ENCODE results near the gene RGS12. TPM values are rescaled to one million over a fixed set of nuclear protein-coding genes. Genes with fewer than 3 reads are reported as not detected.

Gene RGS12, protein sequence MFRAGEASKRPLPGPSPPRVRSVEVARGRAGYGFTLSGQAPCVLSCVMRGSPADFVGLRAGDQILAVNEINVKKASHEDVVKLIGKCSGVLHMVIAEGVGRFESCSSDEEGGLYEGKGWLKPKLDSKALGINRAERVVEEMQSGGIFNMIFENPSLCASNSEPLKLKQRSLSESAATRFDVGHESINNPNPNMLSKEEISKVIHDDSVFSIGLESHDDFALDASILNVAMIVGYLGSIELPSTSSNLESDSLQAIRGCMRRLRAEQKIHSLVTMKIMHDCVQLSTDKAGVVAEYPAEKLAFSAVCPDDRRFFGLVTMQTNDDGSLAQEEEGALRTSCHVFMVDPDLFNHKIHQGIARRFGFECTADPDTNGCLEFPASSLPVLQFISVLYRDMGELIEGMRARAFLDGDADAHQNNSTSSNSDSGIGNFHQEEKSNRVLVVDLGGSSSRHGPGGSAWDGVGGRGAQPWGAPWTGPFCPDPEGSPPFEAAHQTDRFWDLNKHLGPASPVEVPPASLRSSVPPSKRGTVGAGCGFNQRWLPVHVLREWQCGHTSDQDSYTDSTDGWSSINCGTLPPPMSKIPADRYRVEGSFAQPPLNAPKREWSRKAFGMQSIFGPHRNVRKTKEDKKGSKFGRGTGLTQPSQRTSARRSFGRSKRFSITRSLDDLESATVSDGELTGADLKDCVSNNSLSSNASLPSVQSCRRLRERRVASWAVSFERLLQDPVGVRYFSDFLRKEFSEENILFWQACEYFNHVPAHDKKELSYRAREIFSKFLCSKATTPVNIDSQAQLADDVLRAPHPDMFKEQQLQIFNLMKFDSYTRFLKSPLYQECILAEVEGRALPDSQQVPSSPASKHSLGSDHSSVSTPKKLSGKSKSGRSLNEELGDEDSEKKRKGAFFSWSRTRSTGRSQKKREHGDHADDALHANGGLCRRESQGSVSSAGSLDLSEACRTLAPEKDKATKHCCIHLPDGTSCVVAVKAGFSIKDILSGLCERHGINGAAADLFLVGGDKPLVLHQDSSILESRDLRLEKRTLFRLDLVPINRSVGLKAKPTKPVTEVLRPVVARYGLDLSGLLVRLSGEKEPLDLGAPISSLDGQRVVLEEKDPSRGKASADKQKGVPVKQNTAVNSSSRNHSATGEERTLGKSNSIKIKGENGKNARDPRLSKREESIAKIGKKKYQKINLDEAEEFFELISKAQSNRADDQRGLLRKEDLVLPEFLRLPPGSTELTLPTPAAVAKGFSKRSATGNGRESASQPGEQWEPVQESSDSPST (N-terminal part only)
- 44.0 and 96.4 TPM in 2 replicates for total RNA-seq

DNA sequence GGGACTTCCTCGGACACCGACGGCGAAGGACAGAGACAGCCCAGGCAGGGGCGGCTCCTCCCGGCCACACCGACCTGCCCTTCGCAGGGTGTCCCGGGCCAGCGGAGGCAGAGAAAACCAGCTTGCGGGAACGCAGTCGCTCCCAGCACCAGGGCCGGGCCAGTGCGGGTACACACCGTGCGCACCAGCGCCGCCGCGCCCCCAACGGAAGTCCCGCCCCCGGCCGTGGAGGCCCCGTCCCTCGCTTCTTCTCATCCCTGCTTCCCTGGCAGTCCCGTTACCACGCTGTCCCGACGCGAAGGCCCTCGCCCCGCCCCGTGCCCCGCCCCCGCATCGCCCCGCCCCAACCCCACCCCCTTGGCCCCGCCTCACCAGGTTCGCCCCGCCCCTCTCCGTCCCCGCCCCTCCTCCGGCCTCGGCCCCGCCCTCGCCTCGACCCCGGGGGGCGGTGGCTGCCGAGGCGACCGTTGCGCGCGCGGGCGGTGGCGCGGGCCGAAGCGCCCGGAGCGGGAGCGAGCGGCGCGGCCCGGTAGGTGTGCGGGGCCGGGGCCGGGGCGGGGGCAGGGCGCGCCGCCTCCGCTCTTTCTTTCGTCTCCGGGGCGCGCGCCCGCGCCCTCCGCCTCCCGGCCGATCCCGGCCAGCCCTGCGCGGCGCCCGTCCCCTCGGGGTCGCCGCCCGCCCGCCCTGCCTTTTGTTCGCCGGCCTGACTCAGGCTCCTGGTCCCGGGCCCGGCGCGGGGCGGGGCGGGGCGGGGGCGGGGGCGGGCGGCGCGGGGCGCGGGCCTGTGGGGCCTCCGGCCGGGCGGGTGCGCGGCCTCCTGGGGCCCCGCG, at the start of gene RGS12:
RGS12 (plus strand) TSS at position 451 of the 830 bp plus-strand sequence. CDS start 23,150 bp downstream, outside the sequence.

DNA sequence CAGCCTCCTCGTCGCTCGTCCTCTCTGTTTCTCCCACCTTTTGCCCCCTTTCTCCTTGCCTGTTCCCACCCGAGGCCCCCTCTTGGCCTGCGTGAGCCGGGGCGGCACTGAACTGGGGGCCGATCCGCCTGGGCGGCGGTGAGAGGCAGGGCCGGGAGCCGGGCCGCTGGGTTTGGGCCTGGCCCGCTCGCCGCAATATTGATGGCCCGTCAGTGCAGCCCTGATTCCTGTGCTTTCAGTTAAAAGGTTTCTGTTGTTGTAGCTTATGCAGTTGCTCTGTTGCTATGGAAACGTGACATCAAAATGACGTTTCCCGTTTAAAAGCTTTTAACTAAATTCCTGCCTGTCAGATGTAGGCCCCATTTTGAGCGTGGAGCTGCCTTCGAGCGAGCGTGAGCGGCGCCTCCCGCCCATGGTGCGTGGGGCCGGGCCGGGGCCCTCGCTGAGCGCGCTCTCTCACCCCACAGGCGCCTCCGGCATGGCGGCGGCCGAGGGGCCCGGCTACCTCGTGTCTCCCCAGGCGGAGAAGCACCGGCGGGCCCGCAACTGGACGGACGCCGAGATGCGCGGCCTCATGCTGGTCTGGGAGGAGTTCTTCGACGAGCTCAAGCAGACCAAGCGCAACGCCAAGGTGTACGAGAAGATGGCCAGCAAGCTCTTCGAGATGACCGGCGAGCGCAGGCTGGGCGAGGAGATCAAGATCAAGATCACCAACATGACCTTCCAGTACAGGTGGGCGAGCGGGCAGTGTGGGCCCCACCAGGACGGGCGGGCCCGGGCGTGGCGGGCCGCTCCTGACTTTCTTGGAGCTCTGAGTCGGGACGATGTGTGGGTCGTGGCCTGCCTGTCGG, 43.8 kb upstream of the RGS12 start, which contains the start of gene MSANTD1:
MSANTD1 (plus strand) TSS at position 349 of the 851 bp plus-strand sequence; CDS start at position 413, 64 bp downstream.

Other genes with a start within 250 kb of the RGS12 start
- gene HTT-AS, start 218.5 kb upstream of the RGS12 start, total RNA-seq: not detected in 2 replicates
- gene HTT, start 218.3 kb upstream of the RGS12 start, total RNA-seq: 62.4 and 64.3 TPM in 2 replicates
- gene MSANTD1, start 43.9 kb upstream of the RGS12 start, total RNA-seq: 0.32 and 0.82 TPM in 2 replicates
- 0.19 TPM in 1 of 2 replicates, not detected in the other for gene HGFAC, start 148.9 kb downstream of the RGS12 start, total RNA-seq
- 0.06 TPM in 1 of 2 replicates, not detected in the other for gene DOK7, start 170.3 kb downstream of the RGS12 start, total RNA-seq
- 22.8 and 154 TPM in 2 replicates for gene LRPAP1, start 239.4 kb downstream of the RGS12 start, total RNA-seq

All from bladder microvascular endothelial cell (primary cell).